Adrenal gland (tissue), 5 donors: ENCODE results near the gene PDIA5.

Source experiments
- CTCF ChIP-seq, 6 experiments: fragments of 450-650 bp in 4 of 6; fragments of 200-600 bp in 2 of 6; sonication (generic) in 1 of 6; IDR thresholded peaks; 1 replicate in 5 of 6; 2 replicates in 1 of 6; pipeline versions ENCODE4 v1.5.1 to v1.8.0; 2016 to 2021; ENCODE audit warnings: antibody characterized with exemption in 6 of 6, mild to moderate bottlenecking in 2 of 6, moderate library complexity in 1 of 6
- POLR2A ChIP-seq, 2 donors: fragments of 450-650 bp; IDR thresholded peaks; one replicate each; pipeline ENCODE4 v1.6.1; 2017; ENCODE audit warnings: antibody characterized with exemption in 2 of 2, mild to moderate bottlenecking in 2 of 2, moderate library complexity in 1 of 2
- donor health status: DM: no; HTN: no; CAD: no.

- no peak for TF ChIP-seq CTCF (IDR thresholded peaks at IDR 0.05)
- no peak for TF ChIP-seq POLR2A (IDR thresholded peaks at IDR 0.05)
These were observed 58.1 kb downstream of the PDIA5 start for GRCh38 chr3:123124971-123125370.
